HEK293T (cell line): ENCODE results near the gene APEX1.
"Not testable (repeated sequence)": the region's sequence is repeated elsewhere in the genome, so short reads cannot be mapped to it uniquely, and the experiment has no call there.

ENCODE experiments used
- CTCF ChIA-PET: fragments of 350-600 bp; formaldehyde crosslinking; extraction: SDS; loops from one replicate; lab custom pipeline; 2021; ENCODE audit warnings: antibody characterized with exemption, inconsistent platforms; lab: Yijun Ruan, JAX
- POLR2A ChIA-PET: fragments of 350-600 bp; formaldehyde crosslinking; extraction: SDS; loops from one replicate; lab custom pipeline; 2020; ENCODE audit warnings: antibody characterized with exemption, inconsistent platforms; lab: Yijun Ruan, JAX
- DNase-seq: peaks from one replicate; pipeline ENCODE4 v3.0.0; 2012; ENCODE audit warnings: mixed read lengths; ENCODE audit errors: extremely low spot score
- ARNT ChIP-seq: fragments of 450-650 bp; IDR thresholded peaks from 2 replicates; pipeline ENCODE4 v1.6.1; 2017; ENCODE audit warnings: mild to moderate bottlenecking
- BHLHE40 ChIP-seq: fragments of 450-650 bp; IDR thresholded peaks from 2 replicates; pipeline ENCODE4 v1.6.1; 2016; ENCODE audit warnings: mild to moderate bottlenecking, moderate library complexity, borderline replicate concordance
- CTBP1 ChIP-seq: fragments of 450-650 bp; IDR thresholded peaks from 2 replicates; pipeline ENCODE4 v1.6.1; 2016; ENCODE audit warnings: borderline replicate concordance
- ELF4 ChIP-seq: fragments of 450-650 bp; IDR thresholded peaks from 2 replicates; pipeline ENCODE4 v1.6.1; 2017; ENCODE audit warnings: antibody characterized with exemption
- FOXA1 ChIP-seq: fragments of 450-650 bp; IDR thresholded peaks from 2 replicates; pipeline ENCODE4 v1.6.1; 2016; ENCODE audit warnings: mild to moderate bottlenecking
- FOXK2 ChIP-seq: fragments of 450-650 bp; IDR thresholded peaks from 2 replicates; pipeline ENCODE4 v1.6.1; 2016; ENCODE audit warnings: mild to moderate bottlenecking
- FOXM1 ChIP-seq: fragments of 450-650 bp; IDR thresholded peaks from 2 replicates; pipeline ENCODE4 v1.6.1; 2017; ENCODE audit warnings: mild to moderate bottlenecking, borderline replicate concordance
- HDGF ChIP-seq: fragments of 450-650 bp; IDR thresholded peaks from 2 replicates; pipeline ENCODE4 v1.6.1; 2017; ENCODE audit warnings: antibody characterized with exemption, borderline replicate concordance
- L3MBTL2 ChIP-seq: fragments of 450-650 bp; conservative IDR thresholded peaks from 2 replicates; pipeline ENCODE4 v1.6.1; 2016; ENCODE audit warnings: mild to moderate bottlenecking
- LEF1 ChIP-seq: fragments of 450-650 bp; IDR thresholded peaks from 2 replicates; pipeline ENCODE4 v1.6.1; 2017; ENCODE audit warnings: mild to moderate bottlenecking, borderline replicate concordance
- NFRKB ChIP-seq: fragments of 450-650 bp; IDR thresholded peaks from 2 replicates; pipeline ENCODE4 v1.6.1; 2016; ENCODE audit warnings: mild to moderate bottlenecking, moderate library complexity
- SP1 ChIP-seq: fragments of 450-650 bp; IDR thresholded peaks from 2 replicates; pipeline ENCODE4 v1.6.1; 2017
- SUZ12 ChIP-seq: fragments of 450-650 bp; IDR thresholded peaks from 2 replicates; pipeline ENCODE4 v1.6.1; 2016; ENCODE audit warnings: mild to moderate bottlenecking
- TARDBP ChIP-seq: fragments of 450-650 bp; IDR thresholded peaks from 2 replicates; pipeline ENCODE4 v1.6.1; 2016
- ZNF384 ChIP-seq: fragments of 450-650 bp; IDR thresholded peaks from 2 replicates; pipeline ENCODE4 v1.6.1; 2016
- TF ChIP-seq, protein P1 (sequence below): fragments of 450-650 bp; IDR thresholded peaks from 2 replicates; pipeline ENCODE4 v1.6.1; 2016

Gene APEX1

DNA sequence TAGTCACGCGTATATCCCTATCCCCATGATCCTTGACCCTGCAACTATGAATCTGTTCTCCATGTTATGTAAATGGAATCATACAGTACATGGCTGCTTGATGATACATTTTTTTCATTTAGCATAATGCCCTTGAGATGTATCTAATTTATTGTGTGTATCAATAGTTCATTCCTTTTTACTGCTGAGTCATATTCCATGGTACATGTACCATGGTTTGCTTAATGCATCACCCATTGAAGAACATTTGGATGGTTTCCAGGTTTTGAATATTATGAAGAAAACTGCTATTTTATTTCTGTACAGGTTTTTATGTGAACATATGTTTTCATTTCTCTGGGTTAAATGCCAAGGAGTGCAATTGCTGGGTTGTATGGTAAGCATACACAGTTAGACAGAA is 46.3 kb downstream of the APEX1 start:
- TF ChIP-seq FOXK2, result no peak
- no peak for TF ChIP-seq L3MBTL2
- no peak for TF ChIP-seq BHLHE40
- TF ChIP-seq LEF1, result no peak
- TF ChIP-seq, protein P1, sequence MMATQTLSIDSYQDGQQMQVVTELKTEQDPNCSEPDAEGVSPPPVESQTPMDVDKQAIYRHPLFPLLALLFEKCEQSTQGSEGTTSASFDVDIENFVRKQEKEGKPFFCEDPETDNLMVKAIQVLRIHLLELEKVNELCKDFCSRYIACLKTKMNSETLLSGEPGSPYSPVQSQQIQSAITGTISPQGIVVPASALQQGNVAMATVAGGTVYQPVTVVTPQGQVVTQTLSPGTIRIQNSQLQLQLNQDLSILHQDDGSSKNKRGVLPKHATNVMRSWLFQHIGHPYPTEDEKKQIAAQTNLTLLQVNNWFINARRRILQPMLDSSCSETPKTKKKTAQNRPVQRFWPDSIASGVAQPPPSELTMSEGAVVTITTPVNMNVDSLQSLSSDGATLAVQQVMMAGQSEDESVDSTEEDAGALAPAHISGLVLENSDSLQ, result no peak
- no peak for TF ChIP-seq ARNT
- TF ChIP-seq FOXM1, result no peak
- TF ChIP-seq FOXA1, result no peak
- TF ChIP-seq TARDBP, result no peak
- no peak for TF ChIP-seq SUZ12
- no peak for TF ChIP-seq HDGF
- TF ChIP-seq CTBP1, result no peak
- TF ChIP-seq NFRKB, result no peak
- TF ChIP-seq ZNF384, result no peak
- no peak for TF ChIP-seq ELF4
- no peak for TF ChIP-seq SP1
- DNase-seq, result no peak
- CTCF ChIA-PET, result no interaction called here
- POLR2A ChIA-PET, result no interaction called here

DNA sequence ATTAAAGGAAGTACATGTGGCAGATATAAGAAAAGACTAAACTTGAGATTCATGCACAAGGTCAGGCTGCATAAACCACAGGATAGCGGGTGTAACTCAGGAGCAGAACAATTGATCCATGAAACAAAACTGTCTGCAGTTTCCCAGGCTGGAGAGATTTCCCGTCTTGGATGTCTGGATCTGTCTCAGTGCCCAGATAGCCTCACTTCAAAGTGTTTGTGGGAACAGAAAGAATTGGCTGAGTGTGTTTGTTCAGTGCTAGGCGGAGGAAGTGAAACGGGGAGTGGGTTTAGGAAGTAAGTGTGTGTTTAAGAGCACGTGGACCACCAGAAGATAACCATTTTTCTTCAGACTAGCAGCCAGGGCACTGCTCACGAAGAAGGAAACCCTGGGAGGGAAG is 48.9 kb downstream of the APEX1 start:
- no peak for DNase-seq
- ChIA-PET POLR2A (no interaction called here), CTCF (no interaction called here)
- TF ChIP-seq SUZ12 (no peak), SP1 (no peak), BHLHE40 (no peak), L3MBTL2 (no peak), TARDBP (no peak), FOXK2 (no peak), LEF1 (no peak)

DNA sequence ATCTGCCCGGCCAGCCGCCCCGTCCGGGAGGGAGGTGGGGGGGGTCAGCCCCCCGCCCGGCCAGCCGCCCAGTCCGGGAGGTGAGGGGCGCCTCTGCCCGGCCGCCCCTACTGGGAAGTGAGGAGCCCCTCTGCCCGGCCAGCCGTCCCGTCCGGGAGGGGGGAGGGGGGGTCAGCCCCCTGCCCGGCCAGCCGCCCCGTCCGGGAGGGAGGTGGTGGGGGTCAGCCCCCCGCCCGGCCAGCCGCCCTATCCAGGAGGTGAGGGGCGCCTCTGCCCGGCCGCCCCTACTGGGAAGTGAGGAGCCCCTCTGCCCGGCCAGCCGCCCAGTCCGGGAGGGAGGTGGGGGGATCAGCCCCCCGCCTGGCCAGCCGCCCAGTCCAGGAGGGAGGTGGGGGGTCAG is 51.2 kb downstream of the APEX1 start:
- DNase-seq, CTCF ChIA-PET, POLR2A ChIA-PET: not testable (repeated sequence)

DNA sequence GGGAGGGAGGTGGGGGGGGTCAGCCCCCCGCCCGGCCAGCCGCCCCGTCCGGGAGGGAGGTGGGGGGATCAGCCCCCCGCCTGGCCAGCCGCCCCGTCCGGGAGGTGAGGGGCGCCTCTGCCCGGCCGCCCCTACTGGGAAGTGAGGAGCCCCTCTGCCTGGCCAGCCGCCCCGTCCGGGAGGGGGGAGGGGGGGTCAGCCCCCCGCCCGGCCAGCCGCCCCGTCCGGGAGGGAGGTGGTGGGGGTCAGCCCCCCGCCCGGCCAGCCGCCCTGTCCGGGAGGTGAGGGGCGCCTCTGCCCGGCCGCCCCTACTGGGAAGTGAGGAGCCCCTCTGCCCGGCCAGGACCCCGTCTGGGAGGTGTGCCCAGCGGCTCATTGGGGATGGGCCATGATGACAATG is 51.7 kb downstream of the APEX1 start:
- DNase-seq, POLR2A ChIA-PET, CTCF ChIA-PET: not testable (repeated sequence)
